Ishikawa (cell line): ENCODE measurements around the gene PXN.

Source experiments
- CEBPB ChIP-seq: IDR thresholded peaks from 2 replicates; pipeline ENCODE4 v1.6.1; 2012
- CREB1 ChIP-seq: IDR thresholded peaks from 2 replicates; pipeline ENCODE4 v1.6.1; 2012; ENCODE audit warnings: low read depth
- EGR1 ChIP-seq: IDR thresholded peaks from 2 replicates; pipeline ENCODE4 v1.6.1; 2012
- EP300 ChIP-seq: IDR thresholded peaks from 2 replicates; pipeline ENCODE4 v1.6.1; 2012; ENCODE audit warnings: borderline replicate concordance
- FOXM1 ChIP-seq: IDR thresholded peaks from 2 replicates; pipeline ENCODE4 v1.6.1; 2012; ENCODE audit warnings: low read depth, borderline replicate concordance
- MAX ChIP-seq: IDR thresholded peaks from 2 replicates; pipeline ENCODE4 v1.6.1; 2012
- NFIC ChIP-seq: IDR thresholded peaks from 2 replicates; pipeline ENCODE4 v1.6.1; 2012
- RAD21 ChIP-seq: IDR thresholded peaks from 2 replicates; pipeline ENCODE4 v1.6.1; 2012; ENCODE audit warnings: low read depth
- TAF1 ChIP-seq: IDR thresholded peaks from 2 replicates; pipeline ENCODE4 v1.6.1; 2012; ENCODE audit warnings: low read depth, mild to moderate bottlenecking
- TCF12 ChIP-seq: IDR thresholded peaks from 2 replicates; pipeline ENCODE4 v1.6.1; 2012; ENCODE audit warnings: low read depth
- TEAD4 ChIP-seq: IDR thresholded peaks from 2 replicates; pipeline ENCODE4 v1.6.1; 2012
- YY1 ChIP-seq: IDR thresholded peaks from 2 replicates; pipeline ENCODE4 v1.6.1; 2012; ENCODE audit warnings: low read depth
- ZBTB7A ChIP-seq: IDR thresholded peaks from 2 replicates; pipeline ENCODE4 v1.6.1; 2012; ENCODE audit warnings: low read depth
- TF ChIP-seq, protein P1 (sequence below): IDR thresholded peaks from 2 replicates; pipeline ENCODE4 v1.6.1; 2012; ENCODE audit warnings: low read depth, mild to moderate bottlenecking
- TF ChIP-seq, protein P2 (sequence below): IDR thresholded peaks from 2 replicates; pipeline ENCODE4 v1.6.1; 2012

Gene PXN

DNA sequence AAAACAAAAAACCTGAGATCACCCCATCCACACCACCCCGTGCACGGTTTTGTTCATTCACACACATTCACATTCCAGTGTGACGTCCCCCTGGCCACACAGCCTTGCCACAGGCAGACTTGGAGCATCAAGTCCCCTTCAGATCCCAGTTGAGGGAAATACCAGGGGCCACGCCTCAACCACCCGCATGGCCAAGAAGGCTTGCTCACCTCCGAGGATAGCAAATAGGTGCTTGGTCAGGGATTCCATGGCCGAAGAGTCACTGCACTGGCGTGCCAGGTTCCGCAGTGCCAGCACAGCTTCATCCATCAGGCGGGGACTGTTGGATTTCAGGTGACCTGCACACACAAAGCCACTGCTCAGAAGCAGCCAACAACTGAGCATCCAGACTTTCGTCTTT is 90.0 kb downstream of the PXN start:
- TF ChIP-seq CREB1, result no peak
- TF ChIP-seq FOXM1, result no peak
- TF ChIP-seq, protein P1, sequence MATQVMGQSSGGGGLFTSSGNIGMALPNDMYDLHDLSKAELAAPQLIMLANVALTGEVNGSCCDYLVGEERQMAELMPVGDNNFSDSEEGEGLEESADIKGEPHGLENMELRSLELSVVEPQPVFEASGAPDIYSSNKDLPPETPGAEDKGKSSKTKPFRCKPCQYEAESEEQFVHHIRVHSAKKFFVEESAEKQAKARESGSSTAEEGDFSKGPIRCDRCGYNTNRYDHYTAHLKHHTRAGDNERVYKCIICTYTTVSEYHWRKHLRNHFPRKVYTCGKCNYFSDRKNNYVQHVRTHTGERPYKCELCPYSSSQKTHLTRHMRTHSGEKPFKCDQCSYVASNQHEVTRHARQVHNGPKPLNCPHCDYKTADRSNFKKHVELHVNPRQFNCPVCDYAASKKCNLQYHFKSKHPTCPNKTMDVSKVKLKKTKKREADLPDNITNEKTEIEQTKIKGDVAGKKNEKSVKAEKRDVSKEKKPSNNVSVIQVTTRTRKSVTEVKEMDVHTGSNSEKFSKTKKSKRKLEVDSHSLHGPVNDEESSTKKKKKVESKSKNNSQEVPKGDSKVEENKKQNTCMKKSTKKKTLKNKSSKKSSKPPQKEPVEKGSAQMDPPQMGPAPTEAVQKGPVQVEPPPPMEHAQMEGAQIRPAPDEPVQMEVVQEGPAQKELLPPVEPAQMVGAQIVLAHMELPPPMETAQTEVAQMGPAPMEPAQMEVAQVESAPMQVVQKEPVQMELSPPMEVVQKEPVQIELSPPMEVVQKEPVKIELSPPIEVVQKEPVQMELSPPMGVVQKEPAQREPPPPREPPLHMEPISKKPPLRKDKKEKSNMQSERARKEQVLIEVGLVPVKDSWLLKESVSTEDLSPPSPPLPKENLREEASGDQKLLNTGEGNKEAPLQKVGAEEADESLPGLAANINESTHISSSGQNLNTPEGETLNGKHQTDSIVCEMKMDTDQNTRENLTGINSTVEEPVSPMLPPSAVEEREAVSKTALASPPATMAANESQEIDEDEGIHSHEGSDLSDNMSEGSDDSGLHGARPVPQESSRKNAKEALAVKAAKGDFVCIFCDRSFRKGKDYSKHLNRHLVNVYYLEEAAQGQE, result no peak
- TF ChIP-seq TEAD4, result no peak
- no peak for TF ChIP-seq MAX
- no peak for TF ChIP-seq RAD21
- TF ChIP-seq, protein P2, sequence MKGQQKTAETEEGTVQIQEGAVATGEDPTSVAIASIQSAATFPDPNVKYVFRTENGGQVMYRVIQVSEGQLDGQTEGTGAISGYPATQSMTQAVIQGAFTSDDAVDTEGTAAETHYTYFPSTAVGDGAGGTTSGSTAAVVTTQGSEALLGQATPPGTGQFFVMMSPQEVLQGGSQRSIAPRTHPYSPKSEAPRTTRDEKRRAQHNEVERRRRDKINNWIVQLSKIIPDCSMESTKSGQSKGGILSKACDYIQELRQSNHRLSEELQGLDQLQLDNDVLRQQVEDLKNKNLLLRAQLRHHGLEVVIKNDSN, result no peak
- no peak for TF ChIP-seq TCF12
- TF ChIP-seq EP300, result no peak
- no peak for TF ChIP-seq YY1
- TF ChIP-seq CEBPB, result no peak

GRCh38 chr12:120175062-120175461 is 90.5 kb downstream of the PXN start:
- TF ChIP-seq EP300 (no peak), TCF12 (no peak), RAD21 (no peak)
- TF ChIP-seq, protein P1, result no peak

- TF ChIP-seq CEBPB, result no peak
These were observed 93.5 kb downstream of the PXN start for GRCh38 chr12:120172053-120172452.

GRCh38 chr12:120170631-120171030 is 94.9 kb downstream of the PXN start:
- TF ChIP-seq EP300 (no peak), TEAD4 (no peak), YY1 (no peak), TAF1 (no peak), NFIC (no peak), MAX (no peak), RAD21 (no peak), FOXM1 (no peak), CEBPB (no peak), ZBTB7A (no peak)
- TF ChIP-seq, protein P2, result no peak
- TF ChIP-seq, protein P1, result no peak

DNA sequence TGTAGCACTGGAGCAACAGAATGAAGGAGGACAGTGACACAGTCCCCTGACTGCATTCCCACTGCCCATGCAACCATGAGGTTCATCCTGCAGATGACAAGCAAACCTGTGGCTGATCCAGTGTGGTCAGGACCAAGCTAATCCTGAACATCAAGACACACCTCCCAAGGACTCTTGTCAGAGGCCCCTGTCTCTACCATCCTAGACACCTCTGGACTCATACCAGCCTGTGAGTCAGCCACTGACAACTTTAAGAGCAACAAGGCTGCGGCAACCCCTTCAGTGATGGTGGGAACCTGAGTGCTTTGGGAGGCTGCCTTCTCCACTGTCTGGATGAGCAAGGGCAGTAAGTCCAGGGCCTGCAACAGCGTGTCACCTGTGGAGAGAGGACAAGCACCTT is 95.6 kb downstream of the PXN start:
- TF ChIP-seq EP300 (no peak), TEAD4 (no peak), CREB1 (no peak), CEBPB (no peak), EGR1 (no peak), YY1 (no peak), NFIC (no peak), ZBTB7A (no peak), FOXM1 (no peak), RAD21 (no peak), MAX (no peak), TAF1 (no peak), TCF12 (no peak)
- TF ChIP-seq, protein P1, result no peak
- TF ChIP-seq, protein P2, result no peak
